Nasal cavity respiratory epithelium epithelial cell of viscerocranial mucosa (primary cell): ENCODE results near the gene RGS1. TPM values are rescaled to one million over a fixed set of nuclear protein-coding genes. Genes with fewer than 3 reads are reported as not detected.

Source experiments
- total RNA-seq: library from RNA; depleted of rRNA; stranded (reverse); fragments of >200 nt; gene quantifications from 2 replicates; pipeline ENCODE4 v1.2.3, GENCODE V29; 2014

Gene RGS1
- total RNA-seq, result not detected in 2 replicates

GRCh38 chr1:192575499-192576189 is at the start of gene RGS1:
TSS of gene RGS1 (plus strand) at chr1:192575773. CDS start at chr1:192575793, 20 bp downstream.

Other genes with a start within 250 kb of the RGS1 start
- not detected in 2 replicates for gene RGS13, start 60.4 kb downstream of the RGS1 start, total RNA-seq
- gene RGS2, start 233.3 kb downstream of the RGS1 start, total RNA-seq, result 6.5 and 73.1 TPM in 2 replicates